GM19239 (cell line): ENCODE results near the gene AAK1.
"Not testable (repeated sequence)": the region's sequence is repeated elsewhere in the genome, so short reads cannot be mapped to it uniquely, and the experiment has no call there.

Experiments
- DNase-seq: peaks from one replicate; pipeline ENCODE4 v3.0.0; 2011; ENCODE audit warnings: low spot score; ENCODE audit not compliant: insufficient read length
- FAIRE-seq: peaks from 2 replicates; lab custom pipeline; 2011; peaks lifted over from hg19 to GRCh38; lab: Jason Lieb, UNC

AAK1 gene

DNA sequence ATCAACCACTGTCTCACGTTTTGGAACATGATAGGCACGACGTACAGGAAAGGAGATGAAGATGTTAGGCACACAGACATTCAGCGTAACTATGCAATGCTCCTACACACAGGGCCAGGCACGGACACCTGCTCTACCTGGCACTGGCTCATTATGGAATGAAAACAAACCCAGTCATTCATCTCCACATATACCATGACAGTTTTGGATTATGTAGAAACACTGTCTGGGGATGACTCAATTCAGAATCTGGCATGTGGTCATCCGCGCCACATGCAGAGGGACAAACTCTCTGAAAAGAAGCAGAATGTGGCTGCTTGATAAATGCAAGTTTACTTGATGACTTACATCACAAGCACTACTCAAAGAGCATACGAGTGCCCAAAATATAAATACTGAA is 176.8 kb downstream of the AAK1 start:
- DNase-seq, result no peak
- FAIRE-seq, result no peak

- no peak for DNase-seq
- no peak for FAIRE-seq
Observed at GRCh38 chr2:69465513-69466456, 177.8 kb downstream of the AAK1 start.

- no peak for DNase-seq
- FAIRE-seq, result no peak
Observed at GRCh38 chr2:69464575-69464974, 179.0 kb downstream of the AAK1 start.

DNA sequence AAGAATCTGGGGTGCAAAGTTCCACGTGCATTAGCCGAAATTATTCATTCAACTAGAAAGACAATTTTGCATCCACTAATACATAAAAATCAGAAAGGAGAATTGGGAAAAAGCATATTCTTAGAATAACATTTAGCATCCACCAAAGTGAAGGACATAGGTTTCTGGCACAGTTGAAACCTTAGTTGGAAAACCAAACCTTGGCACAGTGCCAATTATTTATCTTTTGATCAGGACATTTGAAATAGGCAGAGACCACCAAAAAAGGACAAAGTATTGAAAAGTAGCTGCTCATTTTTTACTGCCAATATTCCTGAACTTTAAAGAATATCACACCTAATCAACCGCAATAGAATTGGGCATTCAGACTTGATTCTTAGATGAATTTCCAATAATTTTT is 180.8 kb downstream of the AAK1 start:
- no peak for DNase-seq
- no peak for FAIRE-seq

GRCh38 chr2:69461404-69461803 is 182.1 kb downstream of the AAK1 start:
- DNase-seq (no peak), FAIRE-seq (no peak)

DNA sequence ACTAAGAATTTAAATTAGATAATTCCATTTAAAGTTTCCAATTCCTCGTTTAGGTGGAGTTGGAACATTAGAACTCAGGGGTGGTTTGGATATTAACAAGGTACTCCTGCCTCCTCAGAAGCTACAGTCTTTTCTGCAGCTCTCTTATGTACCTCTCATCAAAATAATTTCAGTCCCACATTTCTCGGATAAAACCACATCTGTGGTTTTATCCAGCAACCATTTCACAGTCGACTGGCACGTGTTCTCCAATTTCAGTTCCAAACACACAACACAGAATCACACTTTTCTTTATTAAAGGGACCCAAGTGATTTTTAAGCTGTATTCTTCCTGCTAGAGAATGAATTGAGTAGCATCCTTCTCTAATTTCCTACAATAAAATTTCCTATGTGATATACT is 183.6 kb downstream of the AAK1 start:
- no peak for FAIRE-seq
- no peak for DNase-seq

- FAIRE-seq, result no peak
Observed at GRCh38 chr2:69456950-69457445, 186.5 kb downstream of the AAK1 start.

DNA sequence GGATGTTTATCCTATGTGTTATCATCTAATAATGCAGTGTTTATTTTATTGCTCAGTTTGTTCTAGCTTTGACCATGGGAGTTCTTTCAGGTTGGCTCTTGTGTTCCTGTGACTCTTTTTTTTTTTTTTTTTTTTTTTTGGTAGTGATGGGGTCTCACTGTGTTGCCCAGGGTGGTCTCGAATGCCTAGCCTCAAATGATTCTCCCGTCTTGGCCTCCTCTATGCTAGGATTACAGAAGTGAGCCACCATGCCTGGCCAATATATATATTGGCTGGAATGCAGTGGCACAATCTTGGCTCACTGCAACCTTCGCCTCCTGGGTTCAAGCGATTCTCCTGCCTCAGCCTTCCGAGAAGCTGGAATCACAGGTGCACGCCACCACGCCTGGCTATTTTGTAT is 187.4 kb downstream of the AAK1 start:
- FAIRE-seq (no peak), DNase-seq (no peak)

More at GRCh38 chr2:69456950-69457445, 186.5 kb downstream of the AAK1 start:
- no peak for DNase-seq

GRCh38 chr2:69454976-69455375 is 188.6 kb downstream of the AAK1 start:
- DNase-seq (no peak), FAIRE-seq (no peak)

DNA sequence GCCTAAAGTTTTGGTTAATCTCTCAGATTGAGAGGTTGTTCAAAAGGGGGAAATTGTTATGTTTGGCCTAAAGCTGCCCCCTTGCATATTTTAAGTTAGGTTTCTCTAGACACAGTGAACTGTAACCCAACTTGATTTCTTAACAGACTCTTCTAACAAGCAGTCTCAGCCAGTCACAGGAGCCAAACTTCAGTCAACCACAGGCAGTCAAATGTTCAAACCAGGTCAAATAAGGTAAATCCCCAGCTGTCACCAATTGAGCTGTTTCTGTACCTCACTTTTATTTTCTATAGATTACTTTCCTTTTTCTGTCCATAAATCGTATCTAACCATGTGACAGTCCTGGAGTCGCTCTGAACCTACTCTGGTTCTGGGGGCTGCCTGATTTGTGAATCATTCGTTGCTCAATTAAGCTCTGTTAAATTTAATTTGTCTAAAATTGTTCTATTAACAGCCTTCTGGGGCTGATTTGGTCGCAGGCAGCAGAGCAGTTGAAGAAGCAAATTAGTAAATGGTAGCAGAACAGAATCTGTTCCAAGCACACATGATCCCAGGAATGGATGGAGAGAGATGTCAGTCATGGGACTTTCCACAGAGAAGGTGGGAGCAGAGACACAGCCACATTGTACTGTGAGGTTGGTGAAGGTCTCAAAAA is 189.9 kb downstream of the AAK1 start:
- DNase-seq, result peak; percentile 14
- FAIRE-seq, result peak; percentile 52

- FAIRE-seq (no peak), DNase-seq (no peak)
Observed at GRCh38 chr2:69452687-69453086, 190.9 kb downstream of the AAK1 start.

DNA sequence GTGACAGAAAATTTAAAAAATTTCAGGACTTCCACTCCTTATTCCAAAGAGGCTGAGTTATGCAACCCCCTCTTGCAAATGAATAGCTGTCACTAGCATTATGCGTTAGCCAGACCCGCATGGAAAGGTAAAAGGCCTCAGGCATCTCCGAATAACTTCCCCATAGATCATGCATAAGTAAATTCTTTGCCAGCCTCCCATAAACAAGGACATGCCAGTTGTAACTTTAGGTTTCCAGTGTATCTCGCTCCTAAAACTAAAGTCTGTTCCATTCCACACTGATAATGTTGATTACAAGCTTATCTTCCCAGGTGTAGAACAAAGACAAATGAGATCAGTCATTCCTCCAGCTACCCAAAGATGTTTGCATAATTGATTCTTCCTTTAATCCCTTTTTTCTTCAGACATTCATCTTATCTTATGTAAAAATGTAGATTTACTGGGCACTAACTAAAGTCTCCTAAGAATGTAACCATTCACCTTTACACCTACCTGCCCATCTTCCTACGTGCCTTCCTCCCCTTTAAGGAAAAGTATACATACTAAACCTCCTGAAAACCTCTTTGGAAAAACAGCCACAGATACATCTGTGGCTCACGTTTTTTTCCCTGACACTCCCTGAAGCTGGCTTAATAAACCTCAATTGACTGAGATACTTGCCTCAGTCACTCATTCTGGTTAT is 192.7 kb downstream of the AAK1 start:
- FAIRE-seq (no peak), DNase-seq (no peak)

- no peak for FAIRE-seq
- DNase-seq, result no peak
Observed at GRCh38 chr2:69449906-69450305, 193.6 kb downstream of the AAK1 start.

GRCh38 chr2:69443673-69444072 is 199.9 kb downstream of the AAK1 start:
- not testable (repeated sequence) for DNase-seq, FAIRE-seq

DNA sequence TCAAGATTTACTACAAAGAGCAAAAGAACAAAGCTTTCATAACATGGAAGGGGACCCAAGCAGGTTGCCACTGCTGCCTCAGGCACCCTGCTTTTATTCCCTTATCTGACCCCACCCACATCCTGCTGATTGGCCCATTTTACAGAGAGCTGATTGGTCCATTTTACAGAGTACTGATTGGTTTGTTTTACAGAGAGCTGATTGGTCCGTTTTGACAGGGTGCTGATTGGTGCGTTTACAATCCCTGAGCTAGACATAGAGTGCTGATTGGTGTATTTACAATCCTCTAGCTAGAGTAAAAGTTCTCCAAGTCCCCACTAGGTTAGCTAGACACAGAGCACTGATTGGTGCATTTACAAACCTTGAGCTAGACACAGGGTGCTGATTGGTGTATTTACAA is 204.0 kb downstream of the AAK1 start:
- DNase-seq, FAIRE-seq: not testable (repeated sequence)

- DNase-seq (no peak), FAIRE-seq (no peak)
Observed at GRCh38 chr2:69438580-69438979, 205.0 kb downstream of the AAK1 start.

DNA sequence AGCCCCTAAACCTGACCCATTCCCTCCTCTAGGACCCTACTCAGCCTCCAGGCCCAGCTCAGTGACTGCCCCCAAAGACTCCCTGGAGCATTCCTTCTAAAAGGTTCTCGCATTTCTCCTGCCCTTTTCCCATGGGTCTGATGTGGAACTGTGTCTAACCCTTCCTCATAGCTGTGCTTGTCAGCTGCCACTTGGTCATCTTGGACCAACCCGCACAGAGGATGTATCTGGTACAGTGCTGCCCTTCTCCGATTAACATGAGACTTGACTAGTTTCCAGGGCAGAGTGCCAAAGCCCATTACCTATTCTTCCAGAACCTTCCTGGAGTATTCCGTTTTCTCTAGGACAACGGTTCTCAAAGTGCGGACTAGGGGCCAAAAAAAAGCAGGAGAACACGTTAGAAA is 205.8 kb downstream of the AAK1 start:
- DNase-seq (no peak), FAIRE-seq (no peak)

GRCh38 chr2:69436938-69437750 is 206.4 kb downstream of the AAK1 start, which contains the start of gene NFU1:
NFU1 (minus strand) TSS chr2:69437435; CDS start chr2:69437422, 13 bp downstream.
- DNase-seq (peak; percentile 95), FAIRE-seq (peak; percentile 92)

DNA sequence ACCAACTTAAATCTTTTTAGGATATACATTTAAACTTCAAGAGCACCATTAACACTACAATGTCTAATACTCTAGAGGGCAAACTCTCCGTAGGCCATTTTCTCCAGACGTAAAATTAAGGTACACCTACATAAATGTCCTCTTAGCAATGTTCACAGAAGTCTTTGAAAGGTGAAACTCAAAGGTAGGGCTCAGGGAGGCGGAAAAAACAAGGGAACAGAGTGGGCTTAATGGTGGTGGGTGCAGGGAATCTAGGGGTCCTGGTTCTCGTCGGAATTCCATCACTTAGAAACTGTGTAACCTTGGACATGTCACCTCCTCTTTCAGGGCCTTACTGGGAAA is 207.0 kb downstream of the AAK1 start:
- FAIRE-seq (no peak), DNase-seq (no peak)

DNA sequence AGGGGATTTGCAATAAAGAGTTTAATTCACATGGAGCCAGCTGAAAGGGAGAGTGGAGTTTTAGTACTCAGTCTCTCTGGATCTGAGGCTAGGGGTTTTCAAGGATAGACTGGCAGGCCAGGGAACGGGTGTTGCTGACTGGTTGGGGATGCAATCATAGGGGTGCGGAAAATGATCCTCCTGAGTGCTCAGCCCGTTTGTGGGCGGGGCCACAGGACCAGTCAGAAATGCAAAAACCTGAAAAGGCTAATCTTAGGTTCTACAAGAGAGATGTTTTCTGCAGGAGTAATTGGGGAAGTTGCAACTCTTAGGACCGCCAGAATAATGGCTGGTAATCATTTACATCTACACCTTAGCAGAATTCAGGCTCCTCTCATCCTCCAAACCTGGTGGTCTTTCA is 208.8 kb downstream of the AAK1 start:
- DNase-seq (no peak), FAIRE-seq (no peak)
